ENCODE results near the gene GTPBP10.

DNA sequence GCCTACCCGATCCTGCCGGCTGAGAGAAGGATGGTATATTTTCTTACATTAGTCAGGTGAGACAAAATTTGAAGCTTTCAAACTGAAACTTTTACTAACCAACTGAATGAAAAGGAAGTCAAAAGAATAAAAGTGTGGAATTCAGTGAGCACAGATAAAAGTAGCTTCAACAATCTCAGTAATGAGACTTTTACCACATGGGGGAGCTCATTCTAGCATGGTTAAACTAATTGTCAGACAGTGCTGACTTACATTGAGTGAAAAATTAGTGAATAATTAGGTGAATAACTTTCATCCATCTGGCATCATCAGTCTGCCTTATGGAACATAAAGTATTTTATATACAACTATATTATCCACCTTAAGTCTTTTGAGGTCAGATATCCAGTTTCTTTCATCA lies 33.8 kb upstream of the GTPBP10 start:
- TF ChIP-seq, protein P1, sequence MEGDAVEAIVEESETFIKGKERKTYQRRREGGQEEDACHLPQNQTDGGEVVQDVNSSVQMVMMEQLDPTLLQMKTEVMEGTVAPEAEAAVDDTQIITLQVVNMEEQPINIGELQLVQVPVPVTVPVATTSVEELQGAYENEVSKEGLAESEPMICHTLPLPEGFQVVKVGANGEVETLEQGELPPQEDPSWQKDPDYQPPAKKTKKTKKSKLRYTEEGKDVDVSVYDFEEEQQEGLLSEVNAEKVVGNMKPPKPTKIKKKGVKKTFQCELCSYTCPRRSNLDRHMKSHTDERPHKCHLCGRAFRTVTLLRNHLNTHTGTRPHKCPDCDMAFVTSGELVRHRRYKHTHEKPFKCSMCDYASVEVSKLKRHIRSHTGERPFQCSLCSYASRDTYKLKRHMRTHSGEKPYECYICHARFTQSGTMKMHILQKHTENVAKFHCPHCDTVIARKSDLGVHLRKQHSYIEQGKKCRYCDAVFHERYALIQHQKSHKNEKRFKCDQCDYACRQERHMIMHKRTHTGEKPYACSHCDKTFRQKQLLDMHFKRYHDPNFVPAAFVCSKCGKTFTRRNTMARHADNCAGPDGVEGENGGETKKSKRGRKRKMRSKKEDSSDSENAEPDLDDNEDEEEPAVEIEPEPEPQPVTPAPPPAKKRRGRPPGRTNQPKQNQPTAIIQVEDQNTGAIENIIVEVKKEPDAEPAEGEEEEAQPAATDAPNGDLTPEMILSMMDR (IDR thresholded peaks at IDR 0.05) = no peak
- no peak for TF ChIP-seq POLR2AphosphoS5 (IDR thresholded peaks at IDR 0.05; ENCODE audit: insufficient read depth in 1 of 2, low read depth in 1 of 2)

Data from vagina (tissue), 2 donors.